IPS-15b (cell line): ENCODE data around the gene CHP1.
"Not testable (repeated sequence)": the region's sequence is repeated elsewhere in the genome, so short reads cannot be mapped to it uniquely, and the experiment has no call there.

Source experiments
- H3K27me3 ChIP-seq: one replicate; pipeline ENCODE4 v1.6.1; 2013; ENCODE audit warnings: low read length; ENCODE audit not compliant: control insufficient read depth, insufficient read depth
- H3K36me3 ChIP-seq: one replicate; pipeline ENCODE4 v1.6.1; 2013; ENCODE audit warnings: low read length; ENCODE audit not compliant: control insufficient read depth, insufficient read depth
- H3K4me1 ChIP-seq: one replicate; pipeline ENCODE4 v1.6.1; 2013; ENCODE audit warnings: mild to moderate bottlenecking, low read length; ENCODE audit not compliant: control insufficient read depth, insufficient read depth
- H3K4me3 ChIP-seq: one replicate; pipeline ENCODE4 v1.5.1; 2013; ENCODE audit warnings: low read depth, low read length
- H3K9ac ChIP-seq: one replicate; pipeline ENCODE4 v1.6.1; 2013; ENCODE audit warnings: low read depth, mild to moderate bottlenecking, low read length
- H3K9me3 ChIP-seq: one replicate; pipeline ENCODE4 v1.6.1; 2013; ENCODE audit warnings: mild to moderate bottlenecking, low read length; ENCODE audit not compliant: control insufficient read depth, insufficient read depth

Gene CHP1

GRCh38 chr15:41231422-41232226 is 556 bp downstream of the CHP1 start:
- Histone ChIP-seq H3K9me3 (no peaks in the 10 kb centered on the region), H3K27me3 (no peaks in the 10 kb centered on the region), H3K4me1 (no peaks in the 10 kb centered on the region), H3K4me3 (peak overlapping the region; percentile 83), H3K9ac (peak overlapping the region; percentile 41), H3K36me3 (no peaks in the 10 kb centered on the region)

- Histone ChIP-seq H3K4me1 (no peaks in the 10 kb centered on the region), H3K4me3 (no peak overlapping the region), H3K27me3 (no peaks in the 10 kb centered on the region), H3K9me3 (no peaks in the 10 kb centered on the region), H3K9ac (no peak overlapping the region), H3K36me3 (no peaks in the 10 kb centered on the region)
Observed at GRCh38 chr15:41233367-41233771, 2.3 kb downstream of the CHP1 start.

GRCh38 chr15:41235228-41235627 is 4.2 kb downstream of the CHP1 start:
- H3K9me3 ChIP-seq, H3K4me1 ChIP-seq, H3K4me3 ChIP-seq, H3K27me3 ChIP-seq, H3K9ac ChIP-seq, H3K36me3 ChIP-seq: not testable (repeated sequence)

- Histone ChIP-seq H3K36me3 (no peaks in the 10 kb centered on the region), H3K4me3 (no peak overlapping the region), H3K9ac (no peak overlapping the region), H3K27me3 (no peaks in the 10 kb centered on the region), H3K4me1 (no peaks in the 10 kb centered on the region), H3K9me3 (no peaks in the 10 kb centered on the region)
Observed at GRCh38 chr15:41235929-41236328, 4.9 kb downstream of the CHP1 start.

- no peaks in the 10 kb centered on the region for H3K4me1 ChIP-seq
- H3K9ac ChIP-seq = no peak overlapping the region
- H3K9me3 ChIP-seq = no peaks in the 10 kb centered on the region
- H3K4me3 ChIP-seq = no peak overlapping the region
- no peaks in the 10 kb centered on the region for H3K36me3 ChIP-seq
- H3K27me3 ChIP-seq = no peaks in the 10 kb centered on the region
Observed at GRCh38 chr15:41238100-41238499, 7.0 kb downstream of the CHP1 start.

- Histone ChIP-seq H3K36me3 (peaks cover 7% of the 10 kb centered on the region), H3K9ac (no peak overlapping the region), H3K4me3 (no peak overlapping the region), H3K9me3 (no peaks in the 10 kb centered on the region), H3K27me3 (no peaks in the 10 kb centered on the region), H3K4me1 (no peaks in the 10 kb centered on the region)
Observed at GRCh38 chr15:41241221-41241964, 10.3 kb downstream of the CHP1 start.

GRCh38 chr15:41250745-41251144 is 19.7 kb downstream of the CHP1 start:
- not testable (repeated sequence) for H3K27me3 ChIP-seq, H3K4me3 ChIP-seq, H3K9me3 ChIP-seq, H3K4me1 ChIP-seq, H3K9ac ChIP-seq, H3K36me3 ChIP-seq

- no peaks in the 10 kb centered on the region for H3K4me1 ChIP-seq
- no peak overlapping the region for H3K4me3 ChIP-seq
- no peak overlapping the region for H3K9ac ChIP-seq
- no peaks in the 10 kb centered on the region for H3K27me3 ChIP-seq
- no peaks in the 10 kb centered on the region for H3K9me3 ChIP-seq
- H3K36me3 ChIP-seq = no peaks in the 10 kb centered on the region
Observed at GRCh38 chr15:41251411-41251810, 20.3 kb downstream of the CHP1 start.

GRCh38 chr15:41254560-41254959 is 23.5 kb downstream of the CHP1 start:
- Histone ChIP-seq H3K27me3 (no peaks in the 10 kb centered on the region), H3K9ac (no peak overlapping the region), H3K4me3 (no peak overlapping the region), H3K36me3 (no peaks in the 10 kb centered on the region), H3K9me3 (no peaks in the 10 kb centered on the region), H3K4me1 (no peaks in the 10 kb centered on the region)

GRCh38 chr15:41256103-41256502 is 25.0 kb downstream of the CHP1 start:
- no peak overlapping the region for H3K4me3 ChIP-seq
- H3K9me3 ChIP-seq = no peaks in the 10 kb centered on the region
- no peak overlapping the region for H3K9ac ChIP-seq
- H3K4me1 ChIP-seq = no peaks in the 10 kb centered on the region
- no peaks in the 10 kb centered on the region for H3K27me3 ChIP-seq
- H3K36me3 ChIP-seq = no peaks in the 10 kb centered on the region

- H3K9me3 ChIP-seq = no peaks in the 10 kb centered on the region
- no peak overlapping the region for H3K4me3 ChIP-seq
- H3K36me3 ChIP-seq = no peaks in the 10 kb centered on the region
- H3K9ac ChIP-seq = no peak overlapping the region
- no peaks in the 10 kb centered on the region for H3K4me1 ChIP-seq
- no peaks in the 10 kb centered on the region for H3K27me3 ChIP-seq
Observed at GRCh38 chr15:41256577-41257038, 25.5 kb downstream of the CHP1 start.
